Inferior parietal cortex (tissue), 1 donor: ENCODE results near the gene ZSCAN30.
"Not testable (repeated sequence)": the region's sequence is repeated elsewhere in the genome, so short reads cannot be mapped to it uniquely, and the experiment has no call there.

Experiments
- DNase-seq: peaks from one replicate; pipeline ENCODE4 v3.0.0-alpha.2; 2016; ENCODE audit errors: extremely low spot score

The ZSCAN30 gene

DNA sequence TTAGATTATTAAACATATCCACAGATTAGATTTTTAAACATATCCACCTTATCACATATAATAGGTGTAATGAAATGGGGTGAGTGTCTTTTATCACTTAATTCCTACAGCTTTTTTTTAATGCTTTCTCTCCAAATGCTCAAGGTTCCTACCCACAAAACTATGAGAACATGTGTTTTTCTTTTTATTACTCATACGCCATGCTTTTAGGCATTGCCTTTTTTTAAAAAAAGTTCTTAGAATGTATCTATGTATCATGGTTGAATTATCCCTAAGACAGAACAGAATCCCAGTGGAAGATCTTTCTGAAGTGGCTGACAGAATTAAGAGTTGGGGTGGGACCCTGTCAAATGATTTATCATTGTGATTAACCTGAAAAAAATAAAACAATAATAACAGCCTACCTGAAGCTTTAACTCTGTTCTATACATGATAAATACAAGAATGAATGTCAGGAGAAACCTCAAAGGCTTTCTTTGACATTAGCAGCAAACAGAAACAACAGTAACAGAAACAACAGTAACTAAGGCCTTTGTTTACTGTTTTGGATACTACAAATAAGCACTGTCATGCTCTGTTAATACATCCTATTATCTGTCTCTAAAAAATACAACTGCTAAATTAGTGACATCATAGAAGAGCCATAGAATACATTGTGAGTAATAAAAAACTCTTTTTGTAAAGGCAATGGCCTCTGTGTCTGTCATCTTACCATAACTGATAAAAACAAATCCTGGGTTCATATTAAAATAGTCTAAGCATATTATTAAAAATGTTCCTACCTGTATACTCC, 53.3 kb downstream of the ZSCAN30 start:
- DNase-seq: no peak

DNA sequence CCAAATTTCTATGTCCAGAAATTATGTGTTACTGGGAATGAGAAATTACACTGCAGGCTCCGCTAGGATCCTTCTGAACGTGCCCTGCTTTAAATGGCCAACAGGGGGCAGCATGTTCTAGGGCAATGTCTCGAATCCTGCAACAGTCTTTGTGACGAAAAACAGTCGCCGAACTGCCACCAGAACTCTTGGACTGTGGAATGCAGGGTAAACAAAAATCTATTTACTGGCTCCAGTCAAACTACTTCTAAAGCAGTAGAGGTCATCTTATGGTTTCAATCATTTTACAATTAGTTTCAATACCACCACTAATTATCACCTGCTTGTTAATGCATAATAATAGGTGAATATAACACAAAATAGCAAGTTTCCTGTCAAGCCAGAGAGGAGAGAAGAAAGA, 59.0 kb downstream of the ZSCAN30 start:
- peak; percentile 94 for DNase-seq

DNA sequence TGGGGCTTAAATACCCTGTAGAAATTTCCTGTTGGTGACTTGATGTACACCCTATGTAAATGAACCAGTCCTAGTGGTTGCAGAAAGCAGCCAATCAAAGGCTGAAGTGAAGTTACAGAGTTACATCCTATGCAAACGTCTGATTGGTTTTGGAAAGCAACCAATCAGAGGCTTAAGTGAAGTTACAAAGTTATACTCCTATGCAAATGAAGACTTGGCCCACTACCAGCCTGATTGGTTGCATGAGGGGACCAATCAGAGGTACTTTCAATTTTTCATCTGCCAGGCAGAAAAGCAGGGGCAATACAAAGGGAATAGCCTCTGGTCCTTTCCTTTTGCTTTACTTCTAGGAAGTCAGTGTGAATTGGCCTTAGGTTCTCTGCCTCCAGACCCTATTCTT, 62.8 kb downstream of the ZSCAN30 start:
- no peak for DNase-seq

DNA sequence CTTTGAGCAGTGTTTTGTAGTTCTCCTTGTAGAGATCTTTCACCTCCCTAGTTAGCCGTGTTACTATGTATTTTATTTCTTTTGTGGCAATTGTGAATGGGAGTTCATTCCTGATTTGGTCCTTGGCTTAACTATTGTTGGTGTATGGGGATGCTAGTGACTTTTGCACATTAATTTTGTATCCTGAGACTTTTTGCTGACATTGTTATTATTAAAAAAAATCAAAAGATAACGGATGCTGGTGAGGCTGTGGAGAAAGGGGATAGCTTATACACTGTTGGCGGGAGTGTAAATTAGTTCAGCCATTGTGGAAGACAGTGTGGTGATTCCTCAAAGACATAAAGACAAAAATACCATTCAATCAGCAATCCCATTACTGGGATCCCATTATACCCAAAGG, 66.2 kb downstream of the ZSCAN30 start:
- no peak for DNase-seq

DNA sequence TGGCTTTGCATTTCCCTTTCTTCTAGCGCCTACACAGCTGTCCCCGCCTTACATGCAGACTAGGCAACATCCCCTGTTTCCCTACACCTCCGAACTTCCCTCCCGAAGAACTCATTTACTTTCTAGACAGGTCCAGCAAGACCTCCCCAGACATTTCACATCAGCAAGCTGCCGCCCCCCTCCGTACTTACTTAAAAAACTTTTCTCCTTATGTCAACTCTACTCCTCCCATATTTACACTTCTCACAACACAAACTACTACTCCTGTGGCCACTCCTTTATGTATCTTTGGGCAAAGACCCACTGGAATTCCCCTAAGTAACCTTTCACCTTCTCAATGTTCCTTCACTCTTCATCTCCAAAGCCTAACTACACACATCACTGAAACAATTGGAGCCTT, 69.6 kb downstream of the ZSCAN30 start:
- DNase-seq: no peak

DNA sequence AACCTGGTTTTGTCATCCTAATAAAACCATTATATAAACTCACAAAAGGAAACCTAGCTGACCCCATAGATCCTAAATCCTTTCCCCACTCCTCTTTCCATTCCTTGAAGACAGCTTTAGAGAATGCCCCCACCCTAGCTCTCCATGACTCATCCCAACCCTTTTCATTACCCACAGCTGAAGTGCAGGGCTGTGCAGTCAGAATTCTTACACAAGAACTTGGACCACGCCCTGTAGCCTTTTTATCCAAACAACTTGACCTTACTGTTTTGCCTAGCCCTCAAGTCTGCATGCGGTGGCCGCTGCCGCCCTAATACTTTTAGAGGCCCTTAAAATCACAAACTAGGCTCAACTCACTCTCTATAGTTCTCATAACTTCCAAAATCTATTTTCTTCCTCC, 70.7 kb downstream of the ZSCAN30 start:
- not testable (repeated sequence) for DNase-seq

DNA sequence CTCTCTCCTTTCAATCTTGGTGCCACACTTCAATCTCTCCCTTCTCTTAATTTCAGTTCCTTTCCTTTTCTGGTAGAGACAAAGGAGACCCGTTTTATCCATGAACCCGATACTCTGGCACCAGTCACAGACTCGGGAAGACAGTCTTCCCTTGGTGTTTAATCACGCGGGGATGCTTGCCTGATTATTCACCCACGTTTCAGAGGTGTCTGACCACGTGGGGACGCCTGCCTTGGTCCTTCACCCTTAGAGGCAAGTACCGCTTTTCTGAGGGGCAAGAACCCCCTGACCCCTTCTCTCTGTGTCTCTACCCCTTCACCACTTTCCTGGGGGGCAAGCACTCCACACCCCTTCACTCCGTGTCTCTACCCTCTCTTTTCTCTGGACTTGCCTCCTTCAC, 73.4 kb downstream of the ZSCAN30 start:
- DNase-seq: not testable (repeated sequence)

DNA sequence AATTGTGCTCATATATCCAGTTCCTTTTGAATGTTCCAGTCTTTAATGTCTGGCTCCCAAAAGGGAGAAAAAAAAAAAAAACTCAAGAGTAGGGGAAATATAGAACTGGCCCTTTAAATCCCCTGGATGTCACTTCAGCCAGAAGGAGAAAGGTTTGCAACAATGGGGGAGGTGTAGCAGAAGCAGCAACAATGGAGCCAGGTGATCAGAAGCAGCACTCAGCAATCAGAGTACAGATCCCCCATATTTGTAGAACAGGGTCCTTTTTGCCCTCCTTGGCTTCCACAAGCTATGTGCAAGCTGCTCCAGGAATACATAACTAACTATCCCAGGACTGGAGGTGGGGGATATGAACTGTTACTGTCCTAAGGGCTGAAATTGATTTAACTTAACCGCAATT, 75.0 kb downstream of the ZSCAN30 start:
- no peak for DNase-seq

DNA sequence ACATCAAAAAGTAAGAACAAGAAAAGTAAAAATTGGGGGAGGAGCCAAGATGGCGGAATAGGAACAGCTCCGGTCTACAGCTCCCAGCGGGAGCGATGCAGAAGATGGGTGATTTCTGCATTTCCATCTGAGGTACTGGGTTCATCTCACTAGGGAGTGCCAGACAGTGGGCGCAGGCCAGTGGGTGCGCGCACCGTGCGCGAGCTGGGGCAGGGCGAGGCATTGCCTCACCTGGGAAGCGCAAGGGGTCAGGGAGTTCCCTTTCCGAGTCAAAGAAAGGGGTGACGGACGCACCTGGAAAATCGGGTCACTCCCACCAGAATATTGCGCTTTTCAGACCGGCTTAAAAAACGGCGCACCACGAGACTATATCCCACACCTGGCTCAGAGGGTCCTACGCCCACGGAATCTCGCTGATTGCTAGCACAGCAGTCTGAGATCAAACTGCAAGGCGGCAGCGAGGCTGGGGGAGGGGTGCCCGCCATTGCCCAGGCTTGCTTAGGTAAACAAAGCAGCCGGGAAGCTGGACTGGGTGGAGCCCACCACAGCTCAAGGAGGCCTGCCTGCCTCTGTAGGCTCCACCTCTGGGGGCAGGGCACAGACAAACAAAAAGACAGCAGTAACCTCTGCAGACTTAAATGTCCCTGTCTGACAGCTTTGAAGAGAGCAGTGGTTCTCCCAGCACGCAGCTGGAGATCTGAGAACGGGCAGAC, 84.1 kb downstream of the ZSCAN30 start:
- not testable (repeated sequence) for DNase-seq

DNA sequence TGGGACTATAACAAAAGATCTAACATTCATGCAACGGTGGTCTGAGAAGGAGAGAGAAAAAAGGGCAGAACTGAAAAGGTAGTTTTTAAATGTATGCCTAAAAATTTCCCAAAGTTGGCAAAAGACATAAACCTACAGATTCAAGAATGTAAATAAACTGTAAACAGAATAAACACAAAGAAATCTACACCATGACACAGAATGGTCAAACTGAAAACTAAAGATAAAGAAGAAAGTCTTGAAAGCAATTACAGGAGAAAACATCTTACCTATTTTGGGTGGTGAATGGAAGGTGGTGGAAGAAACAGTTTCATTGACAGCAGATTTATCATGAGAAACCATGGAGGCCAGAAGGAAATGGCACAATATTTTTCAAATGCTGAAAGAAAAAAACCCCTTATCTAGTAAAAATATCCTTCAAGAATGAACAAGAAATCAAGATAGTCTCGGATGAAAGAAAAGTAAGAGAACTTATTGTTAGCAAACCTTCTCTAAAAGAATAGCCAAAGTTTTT, 84.8 kb downstream of the ZSCAN30 start:
- DNase-seq: no peak

DNA sequence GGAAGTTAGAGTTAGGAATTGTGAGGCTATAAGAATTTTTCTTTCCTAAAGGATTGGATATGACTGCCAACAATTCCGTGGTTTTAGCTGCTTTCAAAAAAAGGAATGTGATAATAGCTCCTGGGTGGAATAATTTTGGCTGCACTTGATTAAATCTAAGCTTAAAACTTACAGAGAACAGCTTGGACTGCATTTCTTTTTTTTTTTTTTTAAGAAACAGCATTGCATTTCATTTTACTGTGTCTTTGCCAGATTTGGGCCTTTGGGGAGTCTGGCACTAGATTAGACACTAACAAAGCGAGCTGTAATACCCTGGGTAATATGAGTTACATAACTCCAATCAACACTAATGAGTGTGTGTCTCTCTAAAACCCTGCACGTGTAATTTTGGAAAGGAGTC, 87.0 kb downstream of the ZSCAN30 start:
- no peak for DNase-seq

DNA sequence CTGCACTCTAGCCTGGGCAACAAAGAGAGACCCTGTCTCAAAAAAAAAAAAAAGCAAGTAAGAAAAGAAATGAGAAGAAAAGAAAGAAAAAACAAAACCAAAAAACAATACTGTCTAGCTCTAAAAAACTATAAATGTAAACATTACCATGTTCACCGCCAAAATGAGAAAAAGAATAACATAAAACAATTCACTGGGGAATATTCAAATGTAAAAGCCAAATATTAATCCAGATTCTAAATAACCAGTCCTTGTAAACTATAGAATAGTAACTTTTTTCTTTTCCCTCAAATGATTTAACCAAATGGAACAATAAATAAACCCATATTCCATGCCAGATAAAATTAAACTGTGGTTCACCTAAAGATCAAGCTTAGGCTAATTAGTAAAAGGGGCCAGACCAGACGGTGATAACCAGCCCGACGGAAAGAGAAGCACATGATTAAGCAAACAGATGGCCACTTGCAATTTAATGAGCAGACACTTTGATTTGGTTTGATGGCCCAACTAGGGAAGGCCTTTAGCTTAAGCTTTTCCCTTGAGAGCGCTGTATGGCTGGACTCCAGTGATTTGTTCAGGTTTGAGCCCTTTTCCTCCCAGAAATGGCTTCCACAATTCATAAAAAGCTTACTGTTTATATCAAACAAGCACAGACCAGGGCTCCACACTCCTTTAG, 88.6 kb downstream of the ZSCAN30 start:
- DNase-seq: no peak
